Muscle of leg (tissue), 11 donors: ENCODE results near the gene HOXB8. TPM values are rescaled to one million over a fixed set of nuclear protein-coding genes. Genes with fewer than 3 reads are reported as not detected.

Experiments
- DNase-seq: peaks from one replicate; pipeline ENCODE4 v3.0.0; 2013
- H3K27ac ChIP-seq: one replicate; pipeline ENCODE4 v1.5.1; 2013; ENCODE audit warnings: mild to moderate bottlenecking, low read length, control low read depth
- H3K27me3 ChIP-seq: one replicate; pipeline ENCODE4 v1.6.1; 2013; ENCODE audit warnings: low read length; ENCODE audit not compliant: control insufficient read depth, insufficient read depth
- H3K36me3 ChIP-seq: one replicate; pipeline ENCODE4 v1.6.1; 2013; ENCODE audit warnings: low read length; ENCODE audit not compliant: control insufficient read depth, insufficient read depth
- H3K4me1 ChIP-seq: one replicate; pipeline ENCODE4 v1.6.1; 2013; ENCODE audit warnings: low read length; ENCODE audit not compliant: control insufficient read depth, insufficient read depth
- H3K4me3 ChIP-seq: one replicate; pipeline ENCODE4 v1.5.1; 2013; ENCODE audit warnings: low read length, control low read depth
- H3K9me3 ChIP-seq: replicated peaks from 2 replicates; pipeline ENCODE4 v1.6.1; 2013; ENCODE audit warnings: low read depth, low read length; ENCODE audit not compliant: control insufficient read depth
- WGBS: methylation state at CpG from one replicate; pipeline ENCODE4 v1.1.5; 2013; ENCODE audit warnings: missing lambda C conversion rate; ENCODE audit not compliant: insufficient coverage; 5-methylcytosine and 5-hydroxymethylcytosine counted together
- polyA plus RNA-seq, 8 donors: library from polyadenylated mRNA; unstranded; fragments of 120-200 nt; gene quantifications; one replicate each; pipeline versions ENCODE4 v1.2.1 to v1.2.3, GENCODE V29; 2013; ENCODE audit warnings: inconsistent platforms in 1 of 8, low replicate concordance in 1 of 8; ENCODE audit not compliant: insufficient read length in 8 of 8, insufficient read depth in 1 of 8
- total RNA-seq: library from RNA; stranded (reverse); fragments of 120-200 nt; gene quantifications from one replicate; pipeline ENCODE4 v1.2.4, GENCODE V29; 2013

Gene HOXB8
- total and polyA plus RNA-seq, 9 donors: 0.04 to 0.46 (median 0.29) TPM; not detected in 1

GRCh38 chr17:48600244-48601098 lies 14.6 kb downstream of the HOXB8 start:
- Histone ChIP-seq H3K36me3 (no peaks in the 10 kb centered on the region), H3K27me3 (peaks cover 99% of the 10 kb centered on the region), H3K9me3 (peaks cover 3% of the 10 kb centered on the region), H3K4me1 (peaks cover 19% of the 10 kb centered on the region), H3K4me3 (no peak overlapping the region), H3K27ac (no peak overlapping the region)
- no peak for DNase-seq
- WGBS: 8% methylated on average over 8 of the region's 17 CpGs

GRCh38 chr17:48599354-48599753 lies 15.7 kb downstream of the HOXB8 start:
- DNase-seq: no peak
- WGBS: no CpG with 5 or more reads among the region's 5 CpGs
- Histone ChIP-seq H3K27ac (no peak overlapping the region), H3K36me3 (no peaks in the 10 kb centered on the region), H3K4me3 (no peak overlapping the region), H3K27me3 (peaks cover 99% of the 10 kb centered on the region), H3K9me3 (peaks cover 3% of the 10 kb centered on the region), H3K4me1 (peaks cover 23% of the 10 kb centered on the region)

- DNase-seq: no peak
- H3K9me3 ChIP-seq: peaks cover 3% of the 10 kb centered on the region
- H3K36me3 ChIP-seq: no peaks in the 10 kb centered on the region
- no peak overlapping the region for H3K4me3 ChIP-seq
- no CpG with 5 or more reads among the region's 7 CpGs for WGBS
- peak overlapping the region; percentile 10 for H3K27ac ChIP-seq
- H3K27me3 ChIP-seq: peaks cover 99% of the 10 kb centered on the region
- peaks cover 25% of the 10 kb centered on the region for H3K4me1 ChIP-seq
These were observed 16.4 kb downstream of the HOXB8 start for GRCh38 chr17:48598736-48599135.

GRCh38 chr17:48597778-48598631 lies 17.1 kb downstream of the HOXB8 start:
- H3K27me3 ChIP-seq: peaks cover 99% of the 10 kb centered on the region
- WGBS: under 1% methylated on average over 42 of the region's 68 CpGs
- peaks cover 31% of the 10 kb centered on the region for H3K4me1 ChIP-seq
- DNase-seq: no peak
- no peaks in the 10 kb centered on the region for H3K36me3 ChIP-seq
- H3K27ac ChIP-seq: peak overlapping the region; percentile 78
- H3K9me3 ChIP-seq: peaks cover under 1% of the 10 kb centered on the region
- peak overlapping the region; percentile 40 for H3K4me3 ChIP-seq

GRCh38 chr17:48597528-48597777 lies 17.6 kb downstream of the HOXB8 start:
- H3K27ac ChIP-seq: no peak overlapping the region
- peaks cover 99% of the 10 kb centered on the region for H3K27me3 ChIP-seq
- DNase-seq: no peak
- WGBS: 1% methylated on average over 12 of the region's 16 CpGs
- H3K36me3 ChIP-seq: no peaks in the 10 kb centered on the region
- H3K4me3 ChIP-seq: peak overlapping the region; percentile 40
- H3K9me3 ChIP-seq: no peaks in the 10 kb centered on the region
- peaks cover 34% of the 10 kb centered on the region for H3K4me1 ChIP-seq

- Histone ChIP-seq H3K9me3 (no peaks in the 10 kb centered on the region), H3K4me3 (peak overlapping the region; percentile 40), H3K36me3 (no peaks in the 10 kb centered on the region), H3K4me1 (peaks cover 33% of the 10 kb centered on the region), H3K27ac (no peak overlapping the region), H3K27me3 (peaks cover 99% of the 10 kb centered on the region)
- WGBS: 12% methylated on average over 14 of the region's 26 CpGs
- DNase-seq: no peak
These were observed 18.2 kb downstream of the HOXB8 start for GRCh38 chr17:48596735-48597527.

- H3K36me3 ChIP-seq: no peaks in the 10 kb centered on the region
- 8% methylated on average over 52 of the region's 54 CpGs for WGBS
- peaks cover 28% of the 10 kb centered on the region for H3K4me1 ChIP-seq
- H3K27ac ChIP-seq: peak overlapping the region; percentile 31
- no peak for DNase-seq
- H3K27me3 ChIP-seq: peaks cover 99% of the 10 kb centered on the region
- no peaks in the 10 kb centered on the region for H3K9me3 ChIP-seq
- H3K4me3 ChIP-seq: no peak overlapping the region
These were observed 18.9 kb downstream of the HOXB8 start for GRCh38 chr17:48596000-48596734.

GRCh38 chr17:48595278-48595999 lies 19.7 kb downstream of the HOXB8 start:
- Histone ChIP-seq H3K36me3 (no peaks in the 10 kb centered on the region), H3K4me1 (peaks cover 28% of the 10 kb centered on the region), H3K27ac (no peak overlapping the region), H3K27me3 (peaks cover 99% of the 10 kb centered on the region), H3K4me3 (no peak overlapping the region), H3K9me3 (no peaks in the 10 kb centered on the region)
- DNase-seq: no peak
- 36% methylated on average over 13 of the region's 25 CpGs for WGBS
